Inflammatory macrophage (primary cell): ENCODE data around the gene FNDC11.

Source experiments
- DNase-seq, 2 donors: peaks; one replicate each; pipeline ENCODE4 v3.0.0-alpha.2; 2020 to 2022
- total RNA-seq, 18 experiments: gene quantifications; one replicate each; lab custom pipeline; 2026; ENCODE audit warnings: mixed read lengths in 6 of 18, inconsistent platforms in 2 of 18; lab: John Stamatoyannopoulos, UW

Gene FNDC11, protein sequence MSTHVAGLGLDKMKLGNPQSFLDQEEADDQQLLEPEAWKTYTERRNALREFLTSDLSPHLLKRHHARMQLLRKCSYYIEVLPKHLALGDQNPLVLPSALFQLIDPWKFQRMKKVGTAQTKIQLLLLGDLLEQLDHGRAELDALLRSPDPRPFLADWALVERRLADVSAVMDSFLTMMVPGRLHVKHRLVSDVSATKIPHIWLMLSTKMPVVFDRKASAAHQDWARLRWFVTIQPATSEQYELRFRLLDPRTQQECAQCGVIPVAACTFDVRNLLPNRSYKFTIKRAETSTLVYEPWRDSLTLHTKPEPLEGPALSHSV
- total RNA-seq = 0 to 0.44 (median 0.08) reads per million in 18 experiments

- no peak for DNase-seq
Measured at GRCh38 chr20:63553933-63554290, at the start of gene FNDC11. Gene FNDC11, plus strand, starts transcription at chr20:63554159. Its CDS starts 1,505 bp downstream, at chr20:63555664.

- no peak for DNase-seq
Measured at GRCh38 chr20:63504642-63505041, 49.3 kb upstream of the FNDC11 start.

GRCh38 chr20:63505281-63505680, 48.7 kb upstream of the FNDC11 start:
- no peak for DNase-seq

- DNase-seq = no peak
Measured at GRCh38 chr20:63505723-63506122, 48.2 kb upstream of the FNDC11 start.

DNA sequence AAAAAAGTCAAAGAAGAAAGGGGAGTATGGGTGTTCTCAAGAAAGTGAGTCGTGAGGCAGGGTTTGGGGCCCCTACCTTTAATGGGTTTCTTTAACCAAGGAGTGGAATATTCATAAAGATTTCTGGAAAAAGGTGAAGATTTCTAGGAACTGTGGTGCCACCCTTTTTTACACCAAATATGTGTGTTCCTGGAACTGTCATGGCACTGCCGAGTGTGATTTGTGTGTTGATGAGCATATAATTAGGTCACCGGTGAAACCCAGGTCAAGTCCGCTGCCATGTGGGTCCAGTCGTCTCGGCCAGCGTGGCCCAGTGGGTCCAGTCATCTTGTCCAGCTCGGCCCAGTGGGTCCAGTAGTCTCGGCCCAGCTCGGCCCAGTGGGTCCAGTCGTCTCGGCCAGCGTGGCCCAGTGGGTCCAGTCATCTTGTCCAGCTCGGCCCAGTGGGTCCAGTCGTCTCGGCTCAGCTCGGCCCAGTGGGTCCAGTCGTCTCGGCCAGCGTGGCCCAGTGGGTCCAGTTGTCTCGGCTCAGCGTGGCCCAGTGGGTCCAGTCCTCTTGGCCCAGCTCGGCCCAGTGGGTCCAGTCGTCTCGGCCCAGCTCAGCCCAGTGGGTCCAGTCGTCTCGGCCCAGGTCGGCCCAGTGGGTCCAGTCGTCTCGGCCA, 46.7 kb upstream of the FNDC11 start:
- DNase-seq = no peak

- no peak for DNase-seq
Measured at GRCh38 chr20:63508072-63508768, 45.7 kb upstream of the FNDC11 start.

- DNase-seq = no peak
Measured at GRCh38 chr20:63509088-63509564, 44.8 kb upstream of the FNDC11 start.

- DNase-seq = no peak
Measured at GRCh38 chr20:63513207-63513606, 40.8 kb upstream of the FNDC11 start.

GRCh38 chr20:63514520-63514919, 39.4 kb upstream of the FNDC11 start:
- peak; percentile 18 to 38 for DNase-seq

GRCh38 chr20:63517376-63518309, 36.3 kb upstream of the FNDC11 start:
- DNase-seq = no peak

GRCh38 chr20:63518351-63518861, 35.6 kb upstream of the FNDC11 start:
- DNase-seq = no peak

- no peak for DNase-seq
Measured at GRCh38 chr20:63518946-63519667, 34.9 kb upstream of the FNDC11 start.

GRCh38 chr20:63519668-63520503, 34.1 kb upstream of the FNDC11 start:
- DNase-seq = peak in 1 of 2 donors; percentile 7

- DNase-seq = peak; percentile 77 to 89
Measured at GRCh38 chr20:63520504-63520933, 33.4 kb upstream of the FNDC11 start, which contains the start of gene PPDPF. Gene PPDPF, plus strand, starts transcription at chr20:63520765. Its CDS starts 544 bp downstream, at chr20:63521309.

DNA sequence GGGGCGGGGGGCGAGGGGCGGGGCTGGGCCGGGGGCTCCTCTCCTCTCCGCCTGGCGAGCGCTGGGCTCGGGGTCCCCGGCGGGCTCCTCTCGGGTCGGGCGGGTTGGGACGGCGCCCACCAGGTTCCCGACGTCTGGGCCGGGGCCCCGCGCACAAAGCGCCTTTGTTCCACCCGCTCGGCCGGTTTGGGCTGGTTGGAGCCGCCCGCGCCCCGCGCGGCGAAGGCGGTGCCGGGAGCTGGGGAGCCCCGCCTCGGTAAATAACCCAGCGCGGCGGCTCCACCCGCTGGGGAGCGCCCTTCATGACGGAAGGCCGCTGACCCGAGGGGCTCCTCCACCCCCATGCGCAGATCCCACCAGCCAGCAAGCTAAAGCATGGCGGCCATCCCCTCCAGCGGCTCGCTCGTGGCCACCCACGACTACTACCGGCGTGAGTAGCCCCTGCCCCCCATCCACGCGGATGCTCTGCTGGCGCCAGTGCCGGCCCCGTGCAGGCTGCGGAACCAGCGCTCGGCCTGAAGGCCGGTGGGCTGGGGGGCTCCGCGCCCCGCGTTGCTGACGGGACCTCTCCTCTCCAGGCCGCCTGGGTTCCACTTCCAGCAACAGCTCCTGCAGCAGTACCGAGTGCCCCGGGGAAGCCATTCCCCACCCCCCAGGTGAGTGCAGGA, 32.9 kb upstream of the FNDC11 start:
- peak; percentile 56 to 75 for DNase-seq

GRCh38 chr20:63521602-63522001, 32.4 kb upstream of the FNDC11 start:
- no peak for DNase-seq

DNA sequence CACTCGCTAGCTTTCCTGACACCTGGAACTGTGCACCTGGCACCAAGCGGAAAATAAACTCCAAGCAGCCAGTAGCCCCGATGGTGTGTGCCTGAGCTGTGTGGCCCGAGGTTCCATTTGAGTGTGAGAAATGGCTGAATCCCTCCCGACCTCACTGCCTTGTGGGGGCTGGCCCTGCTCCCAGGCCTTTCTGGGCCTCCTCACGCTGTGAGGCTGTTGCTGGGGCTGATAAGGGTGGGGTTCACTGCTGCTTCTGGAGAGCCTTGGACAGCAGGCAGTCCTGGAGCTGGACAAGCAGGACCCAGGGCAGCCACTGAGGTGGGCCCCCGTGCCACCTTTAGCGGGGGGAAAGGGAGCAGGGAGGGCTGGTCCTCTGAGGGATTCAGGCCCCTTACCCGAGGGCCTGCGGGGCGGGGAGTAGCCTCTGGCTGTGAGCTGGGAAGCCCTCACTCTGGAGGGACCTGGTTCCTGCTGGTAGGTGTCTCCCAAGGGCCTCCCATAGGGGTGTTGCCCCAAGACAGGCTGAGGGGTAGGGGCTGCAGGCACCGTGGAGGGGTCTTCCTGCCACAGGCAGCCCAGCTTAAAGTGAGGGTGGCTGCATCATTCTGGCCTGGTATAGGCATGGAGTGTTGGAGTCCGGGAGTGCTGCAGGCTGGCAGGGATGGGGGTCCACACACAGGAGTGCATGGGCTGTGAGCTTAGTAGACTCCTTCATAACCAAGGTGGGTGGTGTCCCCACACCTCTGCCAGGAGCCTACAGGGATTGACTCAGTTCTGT, 31.7 kb upstream of the FNDC11 start:
- no peak for DNase-seq

- no peak for DNase-seq
Measured at GRCh38 chr20:63522981-63523611, 30.9 kb upstream of the FNDC11 start.
